Endothelial cell of umbilical vein (primary cell): Measurements from ENCODE around the gene RASL12. TPM values are rescaled to one million over a fixed set of nuclear protein-coding genes. Genes with fewer than 3 reads are reported as not detected.

Source experiments
- BruUV-seq: library from RNA; stranded (reverse); fragments of 400-500 nt; replicated peaks from 2 replicates; lab custom pipeline; 2021; lab: Mats Ljungman, UMichigan
- CTCF ChIA-PET: fragments of 300-600, 350-600 bp; sonication (Branson Sonifier 250); formaldehyde crosslinking; loops from one replicate; lab custom pipeline; 2021; ENCODE audit warnings: antibody characterized with exemption, inconsistent platforms; lab: Charles Lee
- POLR2A ChIA-PET: fragments of 300-600, 350-600 bp; sonication (Branson Sonifier 250); formaldehyde crosslinking; loops from one replicate; lab custom pipeline; 2021; ENCODE audit warnings: antibody characterized with exemption, inconsistent platforms; lab: Charles Lee
- DNase-seq: peaks from one replicate; pipeline ENCODE4 v3.0.0-alpha.2; 2011; ENCODE audit warnings: low read depth, low spot score
- FAIRE-seq: peaks from 2 replicates; lab custom pipeline; 2011; peaks lifted over from hg19 to GRCh38; lab: Jason Lieb, UNC
- H2AFZ ChIP-seq: 2 replicates; pipeline ENCODE4 v1.6.0; 2012; ENCODE audit warnings: low read depth, low read length, control low read depth, inconsistent platforms
- H3K27ac ChIP-seq: 2 replicates; pipeline ENCODE4 v1.5.1; 2011; ENCODE audit warnings: low read depth, mild to moderate bottlenecking, control low read depth, low read length, moderate library complexity; ENCODE audit not compliant: insufficient read depth
- H3K27me3 ChIP-seq, 2 experiments: 2 replicates each; pipeline versions ENCODE4 v1.6.0 to v1.6.1; 2011; ENCODE audit warnings: low read length in 2 of 2, mixed read lengths in 1 of 2; ENCODE audit not compliant: control insufficient read depth in 2 of 2, insufficient read depth in 2 of 2
- H3K36me3 ChIP-seq, 2 experiments: 2 replicates in 1 of 2; 3 replicates in 1 of 2; pipeline ENCODE4 v1.5.1; 2011; ENCODE audit warnings: low read length in 2 of 2, mild to moderate bottlenecking in 1 of 2, moderate library complexity in 1 of 2; ENCODE audit not compliant: control insufficient read depth in 2 of 2, insufficient read depth in 2 of 2; ENCODE audit errors: extremely low read depth in 1 of 2
- H3K4me1 ChIP-seq: 3 replicates; pipeline ENCODE4 v1.5.1; 2011; ENCODE audit warnings: mild to moderate bottlenecking, low read length; ENCODE audit not compliant: control insufficient read depth, insufficient read depth; ENCODE audit errors: extremely low read depth
- H3K4me2 ChIP-seq: 2 replicates; pipeline ENCODE4 v1.6.1; 2011; ENCODE audit warnings: low read length, control low read depth, mixed read lengths; ENCODE audit not compliant: insufficient read depth
- H3K4me3 ChIP-seq, 3 experiments: fragments of 200-600 bp in 1 of 3; sonication (generic), shearing (Covaris generic) in 1 of 3; replicated peaks in 1 of 3; 2 replicates each; pipeline ENCODE4 v1.5.1; 2011 to 2016; ENCODE audit warnings: control low read depth in 3 of 3, low read length in 3 of 3, mild to moderate bottlenecking in 2 of 3, inconsistent platforms in 1 of 3, low read depth in 1 of 3, moderate library complexity in 1 of 3; ENCODE audit not compliant: insufficient read depth in 1 of 3
- H3K79me2 ChIP-seq: 2 replicates; pipeline ENCODE4 v1.6.0; 2012; ENCODE audit warnings: low read length, inconsistent platforms; ENCODE audit not compliant: control insufficient read depth, insufficient read depth
- H3K9ac ChIP-seq: replicated peaks from 2 replicates; pipeline ENCODE3; 2011; ENCODE audit warnings: low read length, control low read depth; ENCODE audit not compliant: insufficient read depth; ENCODE audit errors: extremely low read depth
- H3K9me1 ChIP-seq: replicated peaks from 3 replicates; pipeline ENCODE4 v1.6.0; 2011; ENCODE audit warnings: mild to moderate bottlenecking, low read length; ENCODE audit not compliant: control insufficient read depth, insufficient read depth; ENCODE audit errors: extremely low read depth
- H3K9me3 ChIP-seq: replicated peaks from 2 replicates; pipeline ENCODE4 v1.5.1; 2012; ENCODE audit warnings: low read length, inconsistent platforms; ENCODE audit not compliant: control insufficient read depth, insufficient read depth
- H4K20me1 ChIP-seq: replicated peaks from 2 replicates; pipeline ENCODE3; 2011; ENCODE audit warnings: mild to moderate bottlenecking, low read length; ENCODE audit not compliant: control insufficient read depth, insufficient read depth; ENCODE audit errors: extremely low read depth
- EZH2 ChIP-seq: IDR thresholded peaks from 2 replicates; pipeline ENCODE4 v1.6.1; 2012; ENCODE audit warnings: borderline replicate concordance, low read depth, mild to moderate bottlenecking, moderate library complexity, low read length, inconsistent platforms; ENCODE audit not compliant: severe bottlenecking
- FOS ChIP-seq: IDR thresholded peaks from 2 replicates; pipeline ENCODE4 v1.6.1; 2011; ENCODE audit warnings: mild to moderate bottlenecking, low read length, moderate library complexity, borderline replicate concordance; ENCODE audit not compliant: insufficient read depth
- GATA2 ChIP-seq: IDR thresholded peaks from 2 replicates; pipeline ENCODE4 v1.7.0; 2011; ENCODE audit warnings: low read depth, mild to moderate bottlenecking, moderate library complexity, mixed read lengths, low read length; ENCODE audit not compliant: insufficient read length, insufficient read depth
- MAX ChIP-seq: IDR thresholded peaks from 2 replicates; pipeline ENCODE4 v1.6.1; 2011; ENCODE audit not compliant: insufficient read depth, insufficient read length
- POLR2A ChIP-seq: IDR thresholded peaks from 2 replicates; pipeline ENCODE4 v1.6.1; 2012; ENCODE audit warnings: low read depth, mild to moderate bottlenecking, control low read depth, low read length
- POLR2AphosphoS5 ChIP-seq: IDR thresholded peaks from 2 replicates; pipeline ENCODE4 v1.6.1; 2012; ENCODE audit warnings: low read depth, mild to moderate bottlenecking, control low read depth, low read length, moderate library complexity; ENCODE audit not compliant: insufficient read depth
- dilution Hi-C: fragments of 300-500 bp; cut with MboI; formaldehyde crosslinking; loops from one replicate; pipeline ENCODE4 v1.15.0; 2019; ENCODE audit warnings: low sequenced_read_pairs; ENCODE audit not compliant: extremely low pct_ligation_motif_present
- intact Hi-C: fragments of 100-400 bp; cut with micrococcal nuclease; formaldehyde crosslinking; loops from one replicate; pipeline ENCODE4 v1.10.0; 2022
- polyA plus RNA-seq, 4 experiments: library from polyadenylated mRNA; depleted of rRNA in 3 of 4; stranded (reverse) in 3 of 4; unstranded in 1 of 4; fragments of >200 nt; gene quantifications; 2 replicates each; pipeline versions ENCODE4 v1.2.1 to v1.2.3, GENCODE V29; 2011 to 2012; ENCODE audit warnings: missing spikeins in 1 of 4
- total RNA-seq: library from RNA; stranded (reverse); gene quantifications from 2 replicates; pipeline ENCODE4 v1.2.3, GENCODE V29; 2021

Gene RASL12
- total and polyA plus RNA-seq, 2 donors (not counting 3 experiments of a cell fraction or from before 2014, with no cell fraction given) = not detected

GRCh38 chr15:65055201-65055870, 12.5 kb downstream of the RASL12 start:
- DNase-seq = no peak
- intact Hi-C loops (loop anchor here (2.0 kb wide), 2 partner anchors 133 to 241 kb away; partner anchors contain the start of gene RNU5A-1), dilution Hi-C loops (no loop called here)
- BruUV-seq = no TSS peak
- ChIA-PET POLR2A (no interaction called here), CTCF (interaction anchor here (0.8 to 7.2 kb wide), 14 partner anchors 11 to 243 kb away, joined by 3 to 89 read pairs (median 5); partner anchors contain the start of genes KBTBD13 and RASL12)
- H3K27me3 ChIP-seq = no peaks in the 10 kb centered on the region
- H3K4me3 ChIP-seq = no peak overlapping the region
- no peak overlapping the region for H3K27ac ChIP-seq
- no peak for FAIRE-seq
- no peak overlapping the region for H3K4me2 ChIP-seq
- no peaks in the 10 kb centered on the region for H3K9me1 ChIP-seq
- H3K9ac ChIP-seq = no peak overlapping the region
- H2AFZ ChIP-seq = no peak overlapping the region
- H3K36me3 ChIP-seq = no peaks in the 10 kb centered on the region
- TF ChIP-seq POLR2AphosphoS5 (no peak), EZH2 (no peak), POLR2A (no peak), GATA2 (no peak), MAX (no peak), FOS (no peak)
- H3K4me1 ChIP-seq = peaks cover 2% of the 10 kb centered on the region
- no peaks in the 10 kb centered on the region for H3K9me3 ChIP-seq
- no peaks in the 10 kb centered on the region for H4K20me1 ChIP-seq
- no peaks in the 10 kb centered on the region for H3K79me2 ChIP-seq
